OCI-LY1 (cell line): ENCODE data around the gene TMEM132C.

Experiments used
- H2AFZ ChIP-seq: fragments of 200-600 bp; sonication (generic), shearing (Covaris generic); 2 replicates; pipeline ENCODE4 v1.6.0; 2014; ENCODE audit warnings: antibody characterized with exemption, mild to moderate bottlenecking, low read length
- H3F3A ChIP-seq: fragments of 200-600 bp; sonication (generic), shearing (Covaris generic); 2 replicates; pipeline ENCODE4 v1.6.0; 2014; ENCODE audit warnings: mild to moderate bottlenecking, antibody characterized with exemption, low read length, moderate library complexity; ENCODE audit not compliant: insufficient read depth
- H3K27ac ChIP-seq: fragments of 200-600 bp; sonication (generic); 2 replicates; pipeline ENCODE4 v1.5.1; 2014; ENCODE audit warnings: low read length, mixed run types, mild to moderate bottlenecking, low read depth; ENCODE audit not compliant: poor library complexity, severe bottlenecking
- H3K27me3 ChIP-seq: fragments of 200-600 bp; sonication (generic); 2 replicates; pipeline ENCODE4 v1.6.0; 2014; ENCODE audit warnings: antibody characterized with exemption, mild to moderate bottlenecking, low read length, moderate library complexity; ENCODE audit not compliant: insufficient read depth
- H3K36me3 ChIP-seq: fragments of 200-600 bp; sonication (generic); 2 replicates; pipeline ENCODE4 v1.6.1; 2014; ENCODE audit warnings: mild to moderate bottlenecking, antibody characterized with exemption, low read length, moderate library complexity, mixed read lengths; ENCODE audit not compliant: insufficient read depth
- H3K4me1 ChIP-seq: fragments of 200-600 bp; sonication (generic); 2 replicates; pipeline ENCODE4 v1.5.1; 2014; ENCODE audit warnings: mild to moderate bottlenecking, low read length, moderate library complexity; ENCODE audit not compliant: insufficient read depth, severe bottlenecking
- H3K4me2 ChIP-seq: fragments of 200-600 bp; sonication (generic), shearing (Covaris generic); 2 replicates; pipeline ENCODE4 v1.6.1; 2014; ENCODE audit warnings: low read length
- H3K4me3 ChIP-seq: fragments of 200-600 bp; sonication (generic); 2 replicates; pipeline ENCODE4 v1.5.1; 2014; ENCODE audit warnings: low read length, low read depth, mild to moderate bottlenecking, mixed read lengths; ENCODE audit not compliant: poor library complexity, severe bottlenecking
- H3K79me2 ChIP-seq: fragments of 200-600 bp; shearing (Covaris generic); 2 replicates; pipeline ENCODE4 v1.6.1; 2016; ENCODE audit warnings: mixed run types, low read length, mixed read lengths; ENCODE audit not compliant: insufficient read depth
- H3K9ac ChIP-seq: fragments of 200-600 bp; sonication (generic), shearing (Covaris generic); 2 replicates; pipeline ENCODE4 v1.6.1; 2014; ENCODE audit warnings: mild to moderate bottlenecking, low read length, mixed read lengths
- H3K9me2 ChIP-seq: fragments of 200-600 bp; sonication (generic), shearing (Covaris generic); 2 replicates; pipeline ENCODE4 v1.6.1; 2014; ENCODE audit warnings: low read depth, mild to moderate bottlenecking, low read length, mixed read lengths
- H3K9me3 ChIP-seq: fragments of 200-600 bp; shearing (Covaris generic); 2 replicates; pipeline ENCODE4 v1.6.1; 2014; ENCODE audit warnings: low read length, mixed read lengths
- H4K20me1 ChIP-seq: fragments of 200-600 bp; sonication (generic), shearing (Covaris generic); 2 replicates; pipeline ENCODE4 v1.6.0; 2016; ENCODE audit warnings: mild to moderate bottlenecking, low read length; ENCODE audit not compliant: insufficient read depth
- CTCF ChIP-seq: fragments of 200-600 bp; sonication (generic), shearing (Covaris generic); IDR thresholded peaks from 2 replicates; pipeline ENCODE4 v1.5.1; 2017; ENCODE audit warnings: mild to moderate bottlenecking, antibody characterized with exemption, low read length, moderate library complexity, mixed read lengths
- EZH2 ChIP-seq: fragments of 200-600 bp; sonication (generic), shearing (Covaris generic); IDR thresholded peaks from 2 replicates; pipeline ENCODE4 v1.8.0; 2017; ENCODE audit warnings: borderline replicate concordance, mixed run types, mild to moderate bottlenecking, antibody characterized with exemption, low read length, moderate library complexity, mixed read lengths

The TMEM132C gene

GRCh38 chr12:128399253-128399652 lies 132.3 kb downstream of the TMEM132C start:
- no peaks in the 10 kb centered on the region for H3F3A ChIP-seq
- no peak overlapping the region for H2AFZ ChIP-seq
- H3K4me1 ChIP-seq = no peaks in the 10 kb centered on the region
- H3K9me3 ChIP-seq = no peaks in the 10 kb centered on the region
- H4K20me1 ChIP-seq = no peaks in the 10 kb centered on the region
- TF ChIP-seq CTCF = no peak
- TF ChIP-seq EZH2 = no peak
- no peaks in the 10 kb centered on the region for H3K27me3 ChIP-seq
- H3K27ac ChIP-seq = no peak overlapping the region
- H3K9ac ChIP-seq = no peak overlapping the region
- no peak overlapping the region for H3K4me2 ChIP-seq
- H3K79me2 ChIP-seq = no peaks in the 10 kb centered on the region
- no peaks in the 10 kb centered on the region for H3K9me2 ChIP-seq
- no peak overlapping the region for H3K4me3 ChIP-seq
- no peaks in the 10 kb centered on the region for H3K36me3 ChIP-seq

GRCh38 chr12:128402486-128403243 lies 135.7 kb downstream of the TMEM132C start:
- Histone ChIP-seq H3K9me2 (no peaks in the 10 kb centered on the region), H3K9me3 (no peaks in the 10 kb centered on the region), H3K9ac (no peak overlapping the region), H3K27ac (no peak overlapping the region), H3K4me2 (no peak overlapping the region), H3K27me3 (no peaks in the 10 kb centered on the region), H2AFZ (no peak overlapping the region), H3K4me1 (no peaks in the 10 kb centered on the region), H3F3A (no peaks in the 10 kb centered on the region), H3K79me2 (no peaks in the 10 kb centered on the region), H4K20me1 (no peaks in the 10 kb centered on the region), H3K4me3 (no peak overlapping the region), H3K36me3 (no peaks in the 10 kb centered on the region)
- TF ChIP-seq EZH2 (no peak), CTCF (no peak)

- no peak overlapping the region for H3K4me2 ChIP-seq
- H2AFZ ChIP-seq = no peak overlapping the region
- H3F3A ChIP-seq = no peaks in the 10 kb centered on the region
- H3K36me3 ChIP-seq = no peaks in the 10 kb centered on the region
- H3K27ac ChIP-seq = no peak overlapping the region
- TF ChIP-seq CTCF = no peak
- no peak for TF ChIP-seq EZH2
- H3K79me2 ChIP-seq = no peaks in the 10 kb centered on the region
- H3K4me3 ChIP-seq = no peak overlapping the region
- no peaks in the 10 kb centered on the region for H3K9me3 ChIP-seq
- H3K9ac ChIP-seq = no peak overlapping the region
- H3K4me1 ChIP-seq = no peaks in the 10 kb centered on the region
- no peaks in the 10 kb centered on the region for H3K27me3 ChIP-seq
- H3K9me2 ChIP-seq = no peaks in the 10 kb centered on the region
- H4K20me1 ChIP-seq = no peaks in the 10 kb centered on the region
These were observed 141.7 kb downstream of the TMEM132C start for GRCh38 chr12:128408669-128409068.
